ENCODE measurements around the gene MMP25.

DNA sequence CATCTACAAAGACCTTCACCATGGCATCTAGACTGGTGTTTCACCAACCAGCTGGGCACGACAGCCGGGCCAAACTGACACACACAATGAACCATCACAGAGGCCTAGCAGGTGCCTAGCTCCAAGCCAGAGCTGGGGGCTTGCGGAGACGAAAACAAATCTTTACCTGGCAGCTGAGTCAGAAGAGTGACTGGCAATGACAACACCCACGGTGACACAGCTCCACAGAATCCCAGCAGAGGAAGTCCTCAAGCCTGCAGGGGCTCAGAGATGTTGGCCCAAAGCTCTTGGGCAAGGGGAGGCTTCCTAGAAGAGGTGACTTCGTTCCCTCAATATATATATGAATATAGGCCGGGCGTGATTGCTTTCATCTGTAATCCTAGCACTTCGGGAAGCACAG, 5.1 kb downstream of the MMP25 start:
- TF ChIP-seq, protein P1, sequence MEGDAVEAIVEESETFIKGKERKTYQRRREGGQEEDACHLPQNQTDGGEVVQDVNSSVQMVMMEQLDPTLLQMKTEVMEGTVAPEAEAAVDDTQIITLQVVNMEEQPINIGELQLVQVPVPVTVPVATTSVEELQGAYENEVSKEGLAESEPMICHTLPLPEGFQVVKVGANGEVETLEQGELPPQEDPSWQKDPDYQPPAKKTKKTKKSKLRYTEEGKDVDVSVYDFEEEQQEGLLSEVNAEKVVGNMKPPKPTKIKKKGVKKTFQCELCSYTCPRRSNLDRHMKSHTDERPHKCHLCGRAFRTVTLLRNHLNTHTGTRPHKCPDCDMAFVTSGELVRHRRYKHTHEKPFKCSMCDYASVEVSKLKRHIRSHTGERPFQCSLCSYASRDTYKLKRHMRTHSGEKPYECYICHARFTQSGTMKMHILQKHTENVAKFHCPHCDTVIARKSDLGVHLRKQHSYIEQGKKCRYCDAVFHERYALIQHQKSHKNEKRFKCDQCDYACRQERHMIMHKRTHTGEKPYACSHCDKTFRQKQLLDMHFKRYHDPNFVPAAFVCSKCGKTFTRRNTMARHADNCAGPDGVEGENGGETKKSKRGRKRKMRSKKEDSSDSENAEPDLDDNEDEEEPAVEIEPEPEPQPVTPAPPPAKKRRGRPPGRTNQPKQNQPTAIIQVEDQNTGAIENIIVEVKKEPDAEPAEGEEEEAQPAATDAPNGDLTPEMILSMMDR (IDR thresholded peaks at IDR 0.05) = no peak
- TF ChIP-seq POLR2A (IDR thresholded peaks at IDR 0.05) = no peak
